ENCODE results near the gene SLC9A3.

Gene SLC9A3

GRCh38 chr5:524973-525761 lies 918 bp upstream of the SLC9A3 start:
- H3K9ac ChIP-seq (ENCODE audit: low read depth, low read length), result no peak overlapping the region
- H3K79me2 ChIP-seq (ENCODE audit: insufficient read depth, low read length), result no peaks in the 10 kb centered on the region
- no peak overlapping the region for H3K4me2 ChIP-seq (ENCODE audit: insufficient read depth, low read length)
- peaks cover 8% of the 10 kb centered on the region for H3K4me1 ChIP-seq (ENCODE audit: insufficient read depth, low read length)
- H2AFZ ChIP-seq (ENCODE audit: low read depth, low read length), result no peak overlapping the region
- H3K4me3 ChIP-seq (ENCODE audit: low read depth in 1 of 2, low read length in 2 of 2), result no peak overlapping the region
- ATAC-seq (ENCODE audit: insufficient read depth, low read depth), result no peak
- H3K9me3 ChIP-seq (ENCODE audit: insufficient read depth, low read length, severe bottlenecking), result no peaks in the 10 kb centered on the region
- H4K20me1 ChIP-seq (ENCODE audit: insufficient read depth, low read length), result no peaks in the 10 kb centered on the region
- H3K36me3 ChIP-seq (ENCODE audit: insufficient read depth, low read length), result no peaks in the 10 kb centered on the region
- H3K27ac ChIP-seq (ENCODE audit: low read length), result no peak overlapping the region
- TF ChIP-seq EZH2 (IDR thresholded peaks at IDR 0.05; ENCODE audit: borderline replicate concordance, low read depth, low read length, severe bottlenecking), result no peak
- TF ChIP-seq CTCF (IDR thresholded peaks at IDR 0.05; ENCODE audit: borderline replicate concordance, extremely low read depth, low read length, poor library complexity, severe bottlenecking), result no peak
- DNase-seq, result no peak
- no peaks in the 10 kb centered on the region for H3K27me3 ChIP-seq (ENCODE audit: insufficient read depth, low read length, poor library complexity)

GRCh38 chr5:523441-524222 lies 617 bp downstream of the SLC9A3 start:
- H3K9ac ChIP-seq (ENCODE audit: low read depth, low read length), result no peak overlapping the region
- H2AFZ ChIP-seq (ENCODE audit: low read depth, low read length), result no peak overlapping the region
- ATAC-seq (ENCODE audit: insufficient read depth, low read depth) (no peak), DNase-seq (no peak)
- no peak overlapping the region for H3K4me2 ChIP-seq (ENCODE audit: insufficient read depth, low read length)
- no peaks in the 10 kb centered on the region for H3K9me3 ChIP-seq (ENCODE audit: insufficient read depth, low read length, severe bottlenecking)
- TF ChIP-seq CTCF (IDR thresholded peaks at IDR 0.05; ENCODE audit: borderline replicate concordance, extremely low read depth, low read length, poor library complexity, severe bottlenecking) (no peak), EZH2 (IDR thresholded peaks at IDR 0.05; ENCODE audit: borderline replicate concordance, low read depth, low read length, severe bottlenecking) (no peak)
- H3K27me3 ChIP-seq (ENCODE audit: insufficient read depth, low read length, poor library complexity), result no peaks in the 10 kb centered on the region
- no peaks in the 10 kb centered on the region for H4K20me1 ChIP-seq (ENCODE audit: insufficient read depth, low read length)
- H3K4me3 ChIP-seq (ENCODE audit: low read depth in 1 of 2, low read length in 2 of 2), result no peak overlapping the region
- no peak overlapping the region for H3K27ac ChIP-seq (ENCODE audit: low read length)
- H3K4me1 ChIP-seq (ENCODE audit: insufficient read depth, low read length), result peaks cover 8% of the 10 kb centered on the region
- no peaks in the 10 kb centered on the region for H3K79me2 ChIP-seq (ENCODE audit: insufficient read depth, low read length)
- no peaks in the 10 kb centered on the region for H3K36me3 ChIP-seq (ENCODE audit: insufficient read depth, low read length)

- peaks cover 8% of the 10 kb centered on the region for H3K4me1 ChIP-seq (ENCODE audit: insufficient read depth, low read length)
- no peaks in the 10 kb centered on the region for H3K79me2 ChIP-seq (ENCODE audit: insufficient read depth, low read length)
- TF ChIP-seq CTCF (IDR thresholded peaks at IDR 0.05; ENCODE audit: borderline replicate concordance, extremely low read depth, low read length, poor library complexity, severe bottlenecking) (no peak), EZH2 (IDR thresholded peaks at IDR 0.05; ENCODE audit: borderline replicate concordance, low read depth, low read length, severe bottlenecking) (no peak)
- H3K36me3 ChIP-seq (ENCODE audit: insufficient read depth, low read length), result no peaks in the 10 kb centered on the region
- H3K9ac ChIP-seq (ENCODE audit: low read depth, low read length), result no peak overlapping the region
- no peak overlapping the region for H3K4me2 ChIP-seq (ENCODE audit: insufficient read depth, low read length)
- ATAC-seq (ENCODE audit: insufficient read depth, low read depth), result no peak
- no peak overlapping the region for H3K4me3 ChIP-seq (ENCODE audit: low read depth in 1 of 2, low read length in 2 of 2)
- no peaks in the 10 kb centered on the region for H3K27me3 ChIP-seq (ENCODE audit: insufficient read depth, low read length, poor library complexity)
- H2AFZ ChIP-seq (ENCODE audit: low read depth, low read length), result no peak overlapping the region
- H3K27ac ChIP-seq (ENCODE audit: low read length), result no peak overlapping the region
- DNase-seq, result no peak
- H4K20me1 ChIP-seq (ENCODE audit: insufficient read depth, low read length), result no peaks in the 10 kb centered on the region
- no peaks in the 10 kb centered on the region for H3K9me3 ChIP-seq (ENCODE audit: insufficient read depth, low read length, severe bottlenecking)
These were observed 1.3 kb downstream of the SLC9A3 start for GRCh38 chr5:522899-523440.

Measured in DND-41 (cell line).